HG03565 (cell line): ENCODE data around the gene OTOP2.

Experiments
- ATAC-seq: cut with Tn5 transposase; IDR thresholded peaks from one replicate; pipeline ENCODE4 v1.9.1; 2021; ENCODE audit warnings: mild to moderate bottlenecking, moderate library complexity; ENCODE audit not compliant: unreplicated experiment

Gene OTOP2

GRCh38 chr17:74923538-74924249 is 379 bp upstream of the OTOP2 start:
- ATAC-seq = no peak

GRCh38 chr17:74925242-74925641 is 1.2 kb downstream of the OTOP2 start:
- ATAC-seq = no peak

GRCh38 chr17:74928786-74929185 is 4.7 kb downstream of the OTOP2 start:
- no peak for ATAC-seq

- ATAC-seq = no peak
These were observed 6.5 kb downstream of the OTOP2 start for GRCh38 chr17:74930535-74931036.

- ATAC-seq = no peak
These were observed 11.0 kb downstream of the OTOP2 start for GRCh38 chr17:74935048-74935447.

GRCh38 chr17:74935585-74936469 is 11.8 kb downstream of the OTOP2 start, which contains the start of gene OTOP3:
Gene OTOP3 (plus strand): TSS chr17:74935898. CDS start chr17:74935922, 24 bp downstream.
- no peak for ATAC-seq

- no peak for ATAC-seq
These were observed 12.4 kb downstream of the OTOP2 start for GRCh38 chr17:74936470-74936799.

- ATAC-seq = no peak
These were observed 13.3 kb downstream of the OTOP2 start for GRCh38 chr17:74937064-74938051.

GRCh38 chr17:74938194-74938950 is 14.3 kb downstream of the OTOP2 start:
- no peak for ATAC-seq

- ATAC-seq = no peak
These were observed 15.5 kb downstream of the OTOP2 start for GRCh38 chr17:74939534-74939933.

GRCh38 chr17:74941128-74941725 is 17.2 kb downstream of the OTOP2 start:
- no peak for ATAC-seq

GRCh38 chr17:74943808-74944522 is 19.9 kb downstream of the OTOP2 start:
- no peak for ATAC-seq

GRCh38 chr17:74945543-74945942 is 21.5 kb downstream of the OTOP2 start:
- peak; percentile 71 for ATAC-seq

GRCh38 chr17:74946641-74947040 is 22.6 kb downstream of the OTOP2 start:
- no peak for ATAC-seq

GRCh38 chr17:74947041-74947754 is 23.1 kb downstream of the OTOP2 start:
- ATAC-seq = no peak

GRCh38 chr17:74949455-74950115 is 25.5 kb downstream of the OTOP2 start:
- ATAC-seq = no peak

GRCh38 chr17:74950207-74950606 is 26.1 kb downstream of the OTOP2 start:
- no peak for ATAC-seq

GRCh38 chr17:74951065-74951464 is 27.0 kb downstream of the OTOP2 start:
- no peak for ATAC-seq
